Left hindlimb (tissue), 1 donor: ENCODE results near the gene SNAI3.

ENCODE experiments used
- DNase-seq: peaks from one replicate; pipeline ENCODE4 v3.0.0-alpha.2; 2018

Gene SNAI3

DNA sequence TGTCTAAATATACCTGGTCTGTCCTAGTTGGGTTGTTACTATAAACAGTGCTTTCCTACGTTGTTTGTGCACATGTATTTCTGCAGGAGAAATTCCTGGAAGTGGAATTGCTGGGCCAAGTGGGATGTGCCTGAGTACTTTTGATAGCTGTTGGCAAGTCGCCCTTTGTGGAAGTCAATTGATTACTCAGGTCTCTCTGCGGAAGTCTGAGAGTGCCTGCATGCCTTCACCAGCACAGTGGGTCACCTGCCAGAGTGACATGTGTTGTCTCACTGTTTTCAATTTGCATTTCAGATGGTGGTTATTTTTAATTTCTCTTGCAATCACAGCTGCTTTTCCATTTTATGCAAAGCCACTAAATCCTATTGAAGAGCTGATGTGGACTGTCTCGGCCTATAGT lies 21.2 kb downstream of the SNAI3 start:
- no peak for DNase-seq

DNA sequence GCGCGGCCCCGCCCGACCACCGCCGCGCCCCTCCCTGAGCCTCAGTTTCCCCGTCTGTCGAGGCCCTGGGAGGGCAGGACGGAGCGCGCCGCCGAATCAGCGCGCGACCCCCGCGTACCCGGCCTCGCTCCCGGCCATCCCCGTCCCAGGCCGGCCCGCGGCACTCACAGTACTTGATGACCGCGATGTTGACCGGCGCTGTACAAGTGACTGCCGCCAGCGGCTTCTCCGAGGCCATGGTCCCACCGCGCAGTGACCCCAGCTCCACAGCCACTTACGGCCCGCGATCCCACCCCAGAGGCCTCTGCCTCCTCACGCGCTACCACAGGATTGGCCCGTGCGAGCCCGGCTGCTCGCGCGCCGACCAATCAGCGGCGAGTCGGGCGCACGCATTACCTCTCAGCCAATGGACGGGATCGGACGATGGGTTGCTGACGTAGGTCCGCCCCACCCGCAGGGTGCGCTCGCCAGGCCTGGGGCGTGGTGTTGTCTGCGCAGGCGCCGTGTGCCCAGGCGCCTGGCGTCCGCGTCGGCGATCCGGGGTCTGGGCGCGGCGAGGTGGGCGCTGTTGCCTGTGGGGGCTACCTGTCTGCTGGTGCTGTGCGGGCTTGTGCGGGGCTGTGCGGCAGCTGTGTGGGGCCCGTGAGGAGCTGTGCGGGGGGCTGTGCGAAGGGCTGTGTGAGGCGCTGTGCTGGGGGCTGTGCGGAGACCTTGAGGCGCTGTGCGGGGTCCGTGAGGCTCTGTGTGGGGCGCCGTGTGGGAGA lies 23.3 kb downstream of the SNAI3 start, which contains the start of gene MVD:
TSS of gene MVD (minus strand) at position 249 of the 764 bp plus-strand sequence. CDS start at position 238, 11 bp downstream.
- DNase-seq, result peak; percentile 99

DNA sequence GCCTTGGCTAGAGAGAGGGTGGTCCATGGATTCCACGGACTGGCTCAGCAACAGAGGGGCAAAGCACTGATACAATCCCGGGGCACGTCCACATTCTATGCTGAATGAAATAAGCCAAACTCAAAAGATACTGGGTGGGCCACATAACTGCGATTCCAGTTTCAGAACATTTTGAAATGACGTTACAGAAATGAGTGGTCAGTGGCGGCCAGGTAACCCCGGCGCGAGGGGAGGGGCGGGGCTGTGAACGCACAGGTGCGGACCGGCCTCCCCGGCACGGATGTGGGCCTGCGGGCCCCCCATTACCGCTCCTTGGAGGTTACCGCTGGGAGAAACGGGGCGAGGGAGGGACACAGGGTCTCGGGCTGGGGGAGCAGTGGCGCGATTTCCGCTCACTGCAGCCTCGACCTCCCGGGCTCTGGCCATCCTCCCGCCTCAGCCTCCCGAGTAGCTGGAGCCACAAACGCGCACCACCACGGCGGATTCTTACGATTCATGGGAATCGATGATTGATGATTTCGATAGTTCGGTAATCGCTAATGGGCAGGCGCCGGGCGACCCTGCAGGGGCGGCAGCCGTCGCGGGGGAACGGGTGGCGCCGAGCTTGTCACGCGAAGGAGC lies 24.0 kb downstream of the SNAI3 start:
- no peak for DNase-seq

DNA sequence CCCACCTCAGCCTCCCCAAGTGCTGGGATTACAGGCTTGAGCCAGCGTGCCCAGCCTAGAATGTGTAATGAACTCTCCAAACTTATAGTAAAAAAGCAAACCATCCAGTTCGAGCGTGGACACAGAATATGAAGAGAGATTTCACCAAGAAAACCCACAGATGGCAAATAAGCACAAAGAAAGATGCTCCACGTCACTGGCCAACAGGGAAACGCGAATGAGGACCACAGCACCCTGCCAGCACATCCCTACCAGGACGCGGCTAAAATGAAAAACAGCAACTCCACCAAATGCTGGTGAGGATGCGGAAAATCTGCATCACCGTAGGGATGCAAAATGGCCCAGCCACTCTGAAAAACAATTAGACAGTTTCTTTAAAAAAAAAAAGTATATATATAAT lies 24.8 kb downstream of the SNAI3 start:
- DNase-seq, result no peak

DNA sequence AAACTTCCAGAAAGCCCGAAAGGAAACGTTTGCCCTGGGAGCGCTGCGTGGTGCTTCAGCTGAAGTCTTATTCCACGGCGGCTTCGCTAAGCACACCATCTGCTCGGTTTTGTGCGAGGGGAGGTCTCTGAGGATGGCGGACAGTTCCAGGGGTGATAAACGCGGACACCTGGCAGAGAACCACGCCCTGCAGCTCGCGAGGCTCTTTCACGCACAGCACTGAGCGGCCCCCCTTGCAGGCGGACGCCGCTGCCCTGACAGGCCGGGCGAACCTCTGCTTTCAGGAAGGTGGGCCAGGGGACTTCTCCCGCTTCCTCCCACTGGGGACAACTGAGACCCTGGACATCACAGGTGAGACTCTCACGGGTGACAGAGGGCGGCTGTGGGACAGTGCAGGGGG lies 27.1 kb downstream of the SNAI3 start:
- DNase-seq, result no peak

DNA sequence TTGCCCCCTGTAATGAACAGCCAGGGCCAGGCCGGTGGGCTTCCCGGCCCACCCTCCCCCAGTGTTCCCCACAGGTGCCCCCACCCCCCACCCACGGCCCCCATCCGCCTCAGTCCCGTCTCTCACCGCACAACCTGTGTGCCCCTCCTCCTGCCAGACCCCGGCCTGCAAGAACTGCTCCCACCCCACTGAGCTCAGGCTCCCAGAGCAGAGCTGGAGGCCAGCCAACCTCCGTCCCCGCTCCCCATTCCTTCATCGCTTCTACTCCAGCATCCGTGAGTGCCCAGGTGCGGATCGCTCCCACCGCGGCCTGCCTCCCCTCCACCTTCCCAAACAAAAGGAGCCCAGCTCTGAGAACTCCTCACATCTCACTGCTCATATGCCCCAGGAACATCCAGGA lies 27.6 kb downstream of the SNAI3 start:
- DNase-seq, result no peak

DNA sequence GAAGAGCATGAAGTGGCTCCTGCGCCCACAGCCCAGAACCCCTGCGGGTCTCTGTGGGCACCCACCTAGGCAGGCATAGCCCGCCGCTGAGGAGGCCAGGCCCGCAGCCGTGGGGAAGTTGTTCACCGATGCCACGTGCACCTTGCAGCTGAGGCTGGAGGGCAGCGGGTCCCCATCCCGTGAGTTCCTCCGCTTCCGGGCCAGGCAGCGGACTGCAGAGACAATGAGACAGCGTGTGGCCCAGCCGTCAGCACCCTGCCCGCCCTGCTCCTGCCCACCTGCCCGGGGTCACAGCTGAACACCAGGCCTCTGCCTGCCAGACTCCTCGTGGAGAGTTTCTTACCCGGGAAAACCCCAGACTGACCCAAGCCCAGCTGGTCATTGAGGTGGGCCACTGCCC lies 28.9 kb downstream of the SNAI3 start:
- no peak for DNase-seq

DNA sequence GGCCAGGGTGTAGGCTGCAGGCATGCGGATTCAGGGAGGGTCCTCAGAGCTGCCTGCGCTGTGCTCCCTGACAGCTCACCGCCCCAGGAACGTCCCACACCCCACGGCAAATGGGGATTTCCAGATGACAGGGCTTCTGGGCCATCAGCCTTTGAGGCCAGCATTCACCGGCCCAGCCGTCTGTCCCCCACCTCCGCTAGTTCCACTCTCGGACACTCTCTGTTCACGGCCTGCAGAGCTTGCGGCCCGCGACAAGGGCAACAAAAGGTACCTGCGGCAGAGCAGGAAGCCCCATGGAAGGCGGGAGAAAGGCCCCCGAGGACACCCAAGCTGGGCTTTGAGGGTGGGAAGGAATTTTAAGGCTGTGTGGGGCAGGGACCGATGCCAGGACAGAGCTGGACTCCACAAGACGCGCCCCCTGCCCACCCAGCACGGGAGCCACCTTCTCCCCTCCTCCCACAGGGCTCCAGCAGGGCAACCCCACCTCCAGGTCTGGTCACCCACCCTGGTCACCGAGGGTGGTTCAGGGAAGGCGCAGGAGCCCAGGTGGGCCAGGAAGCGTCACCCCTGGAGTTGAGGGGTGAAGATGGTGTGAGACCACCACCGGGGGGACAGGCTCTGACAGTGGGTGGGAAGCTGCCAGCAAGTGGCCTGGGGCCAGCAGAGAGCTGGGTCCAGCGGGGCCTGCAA lies 29.9 kb downstream of the SNAI3 start:
- no peak for DNase-seq

DNA sequence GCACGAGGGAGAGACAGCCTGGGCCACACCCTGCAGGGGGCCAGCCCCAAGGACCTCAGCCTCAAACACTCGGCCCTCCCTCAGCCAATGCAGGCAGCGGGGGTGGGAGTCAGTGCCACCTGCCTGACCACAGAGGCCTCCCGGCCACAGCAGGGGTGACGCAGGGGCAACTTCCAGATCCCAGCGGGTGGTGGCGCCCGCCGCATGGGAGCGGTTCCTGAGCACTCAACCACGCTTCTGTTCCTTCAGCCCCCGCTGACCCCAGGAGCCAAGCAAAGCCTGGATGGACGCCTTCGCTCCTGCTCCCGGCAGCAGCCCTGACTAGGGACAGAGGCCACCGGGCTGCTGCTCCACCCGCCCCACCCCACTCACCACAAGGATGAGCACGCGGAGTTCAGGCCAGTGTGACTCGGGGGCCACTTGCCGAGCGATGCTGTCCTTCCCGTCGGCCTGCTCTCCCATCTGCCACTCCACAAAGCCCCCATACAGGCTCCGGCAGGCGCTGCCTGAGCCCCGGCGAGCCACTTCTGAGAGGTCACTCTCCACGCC lies 30.5 kb downstream of the SNAI3 start:
- DNase-seq, result no peak

DNA sequence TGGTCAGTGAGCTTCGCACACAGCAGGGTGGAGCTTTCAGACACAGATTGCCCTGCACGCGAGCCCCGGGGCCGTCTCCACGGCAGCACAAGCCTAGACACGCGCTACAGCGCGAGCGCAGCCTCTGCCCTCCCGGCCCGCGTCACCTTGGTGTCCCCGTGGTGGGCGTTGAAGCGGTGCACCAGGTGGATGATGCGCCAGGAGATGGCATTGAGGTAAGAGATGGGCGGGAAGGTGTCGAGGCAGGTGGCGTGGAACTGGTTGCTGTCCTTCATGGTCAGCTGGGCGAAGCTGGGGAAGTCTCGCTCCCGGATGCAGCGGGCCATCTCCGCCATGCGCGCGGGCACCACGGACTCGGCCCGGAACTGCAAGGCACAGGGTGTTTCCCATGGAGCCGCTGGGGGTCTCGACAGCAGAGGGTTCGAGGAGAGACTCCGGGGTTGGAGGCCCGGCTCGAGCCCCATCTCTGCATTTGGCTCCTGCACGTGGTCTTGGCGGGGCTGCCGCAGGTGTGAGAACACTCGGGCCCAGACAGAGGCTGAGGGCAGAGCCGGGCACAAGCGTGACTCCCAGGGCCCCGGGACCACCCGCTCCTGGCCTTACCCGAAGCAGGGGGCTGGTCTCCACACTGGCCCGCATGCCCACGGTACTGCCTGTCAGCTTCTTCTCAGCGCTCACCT lies 31.1 kb downstream of the SNAI3 start:
- DNase-seq, result no peak

DNA sequence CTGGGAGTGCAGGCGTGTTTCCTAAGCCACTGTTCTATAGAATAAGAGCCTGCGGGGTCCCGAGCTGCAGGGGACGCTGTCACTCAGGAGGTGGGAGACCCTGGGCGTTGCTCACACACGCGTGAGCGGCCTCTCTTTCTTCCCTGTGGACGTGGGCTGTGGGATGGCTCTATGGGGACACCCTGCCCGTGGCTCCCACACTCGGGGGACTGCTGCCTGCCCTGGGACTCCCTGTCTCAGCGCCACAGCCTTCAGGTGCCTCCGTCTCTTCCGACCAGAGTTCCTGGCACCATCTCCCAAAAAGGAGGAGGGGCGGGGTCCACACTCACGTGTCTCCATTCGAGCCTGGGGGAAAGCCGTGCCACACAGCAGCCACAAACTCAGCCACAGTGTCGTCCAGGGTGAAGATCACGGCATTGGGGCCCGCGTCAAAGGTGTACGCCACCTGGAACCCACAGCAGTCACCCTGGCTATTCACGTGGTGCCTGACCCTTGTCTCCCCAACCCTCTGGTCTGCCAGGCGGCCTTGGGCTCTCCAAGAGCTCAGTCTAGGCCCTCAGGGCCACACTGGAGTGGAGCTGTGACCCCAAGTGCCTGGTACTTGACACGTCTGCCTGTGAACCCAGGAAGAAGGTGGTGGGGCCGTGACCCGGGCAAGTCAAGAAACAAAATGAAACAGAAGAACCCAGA lies 31.8 kb downstream of the SNAI3 start:
- no peak for DNase-seq

DNA sequence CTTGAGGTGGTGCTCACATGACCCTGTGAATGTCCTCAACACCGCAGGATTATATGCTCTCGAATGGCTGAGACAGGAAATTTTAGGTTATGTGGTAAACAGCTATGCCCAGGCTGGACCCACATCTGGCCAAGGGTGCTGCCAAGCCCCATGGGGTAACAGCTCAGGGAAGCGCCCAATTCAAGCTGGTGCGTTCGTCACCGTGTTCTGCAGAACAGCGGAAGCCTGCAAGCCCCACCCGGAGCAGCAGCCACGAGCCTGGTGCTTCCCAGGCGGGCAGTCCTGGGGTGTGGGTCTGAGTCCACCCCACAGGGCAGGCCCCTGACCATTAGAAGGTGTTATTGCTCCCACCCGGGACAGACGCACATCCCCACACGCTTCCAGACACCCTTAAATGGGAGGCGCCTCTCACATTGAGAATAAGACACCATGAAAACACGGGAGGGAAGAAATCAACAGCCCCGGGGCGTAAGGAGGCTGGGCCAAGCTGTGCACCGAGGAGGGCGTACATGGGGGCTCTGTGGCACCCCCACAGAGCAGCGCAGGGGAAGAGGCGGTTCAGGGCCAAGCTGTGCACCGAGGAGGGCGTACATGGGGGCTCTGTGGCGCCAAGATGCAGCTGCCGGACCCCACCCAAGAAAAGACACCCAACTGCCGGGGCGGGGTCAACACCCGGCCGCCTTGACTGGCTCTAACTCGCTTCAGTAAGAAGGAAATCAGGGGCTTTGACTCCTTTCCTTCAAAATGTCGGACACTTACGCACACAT lies 32.5 kb downstream of the SNAI3 start:
- no peak for DNase-seq

DNA sequence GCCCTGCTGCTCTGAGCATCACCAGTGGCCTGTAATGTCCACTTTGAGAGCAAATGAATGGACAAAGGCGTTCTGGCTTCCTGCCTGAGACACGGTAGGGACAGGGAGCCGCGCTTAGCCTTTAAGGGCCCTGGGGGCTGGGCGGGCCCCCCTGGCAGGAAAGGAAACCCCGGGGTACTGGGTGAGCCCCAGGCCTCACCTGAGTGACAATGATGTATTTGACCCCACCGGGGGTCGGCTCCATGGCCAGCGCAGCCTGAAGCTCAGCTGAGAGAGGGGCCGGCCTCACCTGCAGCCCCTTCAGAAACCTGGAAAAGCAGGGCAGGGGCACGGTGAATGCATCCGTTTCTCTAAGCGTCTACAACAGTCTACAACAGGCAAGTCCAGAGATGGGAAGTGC lies 33.2 kb downstream of the SNAI3 start:
- no peak for DNase-seq

DNA sequence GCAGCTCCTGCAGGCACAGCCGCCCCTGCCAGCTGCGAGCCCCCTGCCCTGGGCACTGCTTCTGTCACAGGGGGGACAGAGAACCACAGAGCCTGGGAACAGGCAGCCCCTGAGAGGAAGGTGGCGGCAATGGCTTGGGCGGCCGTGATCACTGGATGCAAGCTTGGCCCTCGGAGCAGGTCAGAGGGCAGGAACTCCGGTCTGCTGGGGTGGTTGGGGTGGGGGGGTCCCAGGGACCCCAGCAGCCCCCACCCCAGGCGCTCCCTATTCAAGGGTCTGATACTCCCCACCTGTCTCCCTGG lies 33.6 kb downstream of the SNAI3 start:
- DNase-seq, result no peak

DNA sequence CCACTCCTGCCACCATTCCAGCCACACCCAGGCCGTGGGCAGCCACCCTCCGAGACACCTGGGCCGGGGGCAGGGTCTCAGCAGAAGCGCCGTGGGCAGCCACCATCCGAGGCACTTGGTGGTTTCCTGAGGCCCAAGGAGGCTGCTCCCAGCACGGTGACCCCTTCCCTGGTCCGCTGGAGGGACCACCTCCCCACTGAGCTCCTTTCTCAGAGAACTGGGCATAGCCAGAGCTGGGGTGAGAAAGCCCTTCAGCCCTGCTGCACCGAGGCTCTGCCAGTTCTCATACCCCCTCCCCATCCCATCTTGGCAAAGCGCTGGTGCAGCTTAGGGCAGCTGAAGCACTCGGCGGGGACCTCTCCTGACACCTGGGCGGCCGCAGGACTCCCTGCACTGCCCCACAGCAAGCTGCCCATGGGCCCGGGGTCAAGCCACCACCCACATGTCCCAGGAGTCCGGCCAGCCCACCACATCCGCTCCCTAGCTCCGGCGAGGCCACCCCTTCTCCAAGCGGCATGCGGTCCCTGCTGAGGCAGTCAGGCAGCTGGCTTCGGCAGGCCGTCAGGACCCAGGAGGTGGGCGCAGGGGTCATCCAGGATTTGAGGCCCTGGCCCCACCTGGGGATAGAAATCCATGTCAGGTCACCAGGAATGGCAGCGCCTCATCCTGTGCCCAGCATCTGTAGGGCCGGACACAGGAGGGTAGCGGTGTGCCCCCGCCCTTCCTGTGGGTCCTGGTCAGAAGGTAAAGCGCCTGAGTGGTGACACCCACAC lies 34.1 kb downstream of the SNAI3 start:
- no peak for DNase-seq

DNA sequence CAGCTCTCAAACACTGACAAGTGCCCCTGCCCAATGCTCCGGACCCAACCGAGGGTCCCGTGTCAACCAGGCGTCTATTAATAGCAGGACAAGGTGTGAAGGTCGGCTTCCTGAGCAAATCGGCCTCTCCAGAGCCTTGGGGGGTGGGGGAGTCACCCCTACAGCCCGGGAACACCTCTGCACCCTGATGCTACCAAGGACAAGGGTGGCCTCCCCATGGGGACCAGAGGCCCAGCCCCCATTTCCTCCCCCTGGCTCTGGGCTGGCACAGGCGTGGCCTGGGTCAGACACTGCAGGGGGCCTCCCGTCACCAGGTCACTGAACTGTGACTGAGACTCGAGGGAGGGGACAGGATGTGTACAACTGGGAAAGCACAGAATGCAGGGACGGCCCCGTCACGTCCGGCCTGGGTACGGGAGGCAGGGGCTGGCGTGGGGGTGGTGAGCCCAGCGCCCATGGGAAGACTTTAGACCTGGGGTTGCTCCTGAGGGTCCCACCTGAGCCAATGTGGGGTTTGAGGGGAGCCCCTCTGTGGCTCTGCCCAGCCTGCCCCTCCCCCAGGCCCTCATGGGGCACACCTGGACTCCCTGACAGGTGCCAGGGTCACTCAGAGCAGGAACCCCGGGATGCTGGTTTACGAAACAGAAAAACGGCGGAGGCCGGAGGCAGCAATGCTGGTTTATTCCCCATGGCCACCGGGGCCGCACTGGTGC lies 34.9 kb downstream of the SNAI3 start:
- DNase-seq, result no peak

DNA sequence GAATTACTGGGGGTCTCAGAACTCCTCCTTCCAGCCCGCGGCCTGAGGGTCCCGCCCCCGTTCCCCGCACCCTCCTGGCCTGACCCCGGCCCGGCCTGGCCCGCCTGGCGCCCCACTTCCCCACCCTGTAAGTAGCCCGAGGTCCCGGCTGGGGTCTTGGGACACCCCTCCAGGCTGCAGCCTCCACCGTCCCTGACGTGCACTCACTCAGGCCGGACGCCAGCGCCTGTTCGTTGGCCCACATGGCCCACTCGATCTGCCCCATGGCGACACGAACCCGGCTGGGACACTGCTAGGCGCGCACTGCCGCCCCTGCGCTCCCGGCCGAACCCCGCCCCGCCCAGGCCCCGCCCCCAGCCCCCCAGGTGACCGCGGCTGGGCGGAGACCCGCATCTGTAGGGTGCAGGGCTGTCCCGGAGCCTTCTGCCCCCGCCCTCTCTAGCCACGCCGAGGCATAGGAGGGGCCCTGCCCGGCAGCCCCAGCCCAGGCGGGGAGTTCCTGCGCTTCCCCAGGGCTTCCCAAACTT lies 35.5 kb downstream of the SNAI3 start, which contains the start of gene CYBA:
TSS of gene CYBA (minus strand) at position 305 of the 527 bp plus-strand sequence. CDS start at position 265, 40 bp downstream.
- DNase-seq, result peak; percentile 84

DNA sequence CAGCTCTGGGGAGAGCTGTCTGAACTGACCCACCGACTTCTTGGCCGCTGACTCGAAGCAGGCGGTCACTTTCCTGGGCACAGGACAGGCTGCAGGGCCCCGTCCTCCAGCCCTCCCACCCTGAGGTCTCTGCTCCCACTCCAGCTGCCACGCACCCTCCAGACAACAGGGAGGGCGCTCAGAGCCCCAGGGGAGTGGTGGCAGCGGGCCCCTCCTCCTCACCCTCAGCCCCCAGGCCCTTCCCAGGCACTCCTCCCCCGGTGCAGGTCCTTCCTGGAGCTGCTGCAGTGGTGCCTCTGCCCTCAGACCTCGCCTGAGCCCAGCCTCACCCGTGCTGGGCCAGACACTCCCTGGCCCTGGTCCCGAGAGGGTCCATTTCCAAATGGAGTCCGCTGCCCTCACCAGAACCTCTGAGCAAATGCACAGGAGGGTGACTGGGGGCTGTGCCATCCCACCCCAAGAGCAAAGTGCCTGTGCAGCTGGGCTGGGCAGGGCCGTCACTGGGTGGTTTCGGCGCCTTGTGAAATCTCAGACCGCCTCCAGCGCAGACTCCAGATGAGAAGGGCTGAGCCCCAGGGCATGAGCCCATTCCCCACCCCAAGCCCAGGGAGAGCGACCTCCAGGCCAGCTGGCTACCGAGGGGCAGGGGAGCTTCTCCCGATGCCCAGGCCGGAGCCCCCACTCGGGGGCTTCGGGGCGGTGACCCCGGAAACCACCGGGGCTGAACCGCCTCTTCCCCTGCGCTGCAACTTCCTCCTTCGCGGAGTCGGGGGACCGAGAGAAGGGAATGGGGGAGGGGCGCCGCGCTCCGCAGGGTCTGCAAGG lies 36.2 kb downstream of the SNAI3 start:
- DNase-seq, result no peak
